Measurements from ENCODE around the gene CFP. TPM values are rescaled to one million over a fixed set of nuclear protein-coding genes. Genes with fewer than 3 reads are reported as not detected.

The CFP gene
- polyA plus RNA-seq, 1 donor from 2014 or later = 4.8 TPM

GRCh38 chrX:47613082-47613481, 16.6 kb downstream of the CFP start:
- H3K36me3 ChIP-seq (ENCODE audit: insufficient read depth, low read length) = no peaks in the 10 kb centered on the region
- H4K20me1 ChIP-seq (ENCODE audit: insufficient read depth) = no peaks in the 10 kb centered on the region
- no peaks in the 10 kb centered on the region for H3F3A ChIP-seq (ENCODE audit: insufficient read depth, low read length, poor library complexity, severe bottlenecking)
- no peaks in the 10 kb centered on the region for H3K9me2 ChIP-seq (ENCODE audit: insufficient read depth, low read length)
- no peak overlapping the region for H3K27ac ChIP-seq (ENCODE audit: low read length)
- no peaks in the 10 kb centered on the region for H3K79me2 ChIP-seq (replicated peaks; ENCODE audit: insufficient read depth, low read length)
- H3K9me3 ChIP-seq (ENCODE audit: low read length) = no peaks in the 10 kb centered on the region
- no peaks in the 10 kb centered on the region for H3K27me3 ChIP-seq (ENCODE audit: insufficient read depth, low read depth, low read length)
- H2AFZ ChIP-seq (ENCODE audit: low read depth, low read length) = no peak overlapping the region
- no peak overlapping the region for H3K4me3 ChIP-seq (ENCODE audit: low read length)
- H3K9ac ChIP-seq (ENCODE audit: low read length) = no peak overlapping the region
- TF ChIP-seq EZH2 (IDR thresholded peaks at IDR 0.05; ENCODE audit: borderline replicate concordance, insufficient read depth, low read length, poor library complexity, severe bottlenecking) (no peak), CTCF (IDR thresholded peaks at IDR 0.05; ENCODE audit: poor library complexity, severe bottlenecking) (no peak), REST (IDR thresholded peaks at IDR 0.05; ENCODE audit: borderline replicate concordance) (no peak)
- H3K4me2 ChIP-seq (ENCODE audit: low read length) = no peak overlapping the region

- no peak overlapping the region for H3K4me3 ChIP-seq (ENCODE audit: low read length)
- no peaks in the 10 kb centered on the region for H4K20me1 ChIP-seq (ENCODE audit: insufficient read depth)
- no peak overlapping the region for H3K4me2 ChIP-seq (ENCODE audit: low read length)
- no peaks in the 10 kb centered on the region for H3K27me3 ChIP-seq (ENCODE audit: insufficient read depth, low read depth, low read length)
- no peak overlapping the region for H2AFZ ChIP-seq (ENCODE audit: low read depth, low read length)
- no peaks in the 10 kb centered on the region for H3K9me3 ChIP-seq (ENCODE audit: low read length)
- no peaks in the 10 kb centered on the region for H3F3A ChIP-seq (ENCODE audit: insufficient read depth, low read length, poor library complexity, severe bottlenecking)
- no peaks in the 10 kb centered on the region for H3K79me2 ChIP-seq (replicated peaks; ENCODE audit: insufficient read depth, low read length)
- no peaks in the 10 kb centered on the region for H3K9me2 ChIP-seq (ENCODE audit: insufficient read depth, low read length)
- H3K9ac ChIP-seq (ENCODE audit: low read length) = no peak overlapping the region
- no peak overlapping the region for H3K27ac ChIP-seq (ENCODE audit: low read length)
- TF ChIP-seq REST (IDR thresholded peaks at IDR 0.05; ENCODE audit: borderline replicate concordance) = no peak
- no peak for TF ChIP-seq EP300 (conservative IDR thresholded peaks at IDR 0.05; ENCODE audit: poor library complexity, severe bottlenecking)
- no peak for TF ChIP-seq TAF1 (IDR thresholded peaks at IDR 0.05; ENCODE audit: low read depth)
- no peak for TF ChIP-seq MXI1 (conservative IDR thresholded peaks at IDR 0.05; ENCODE audit: poor library complexity, severe bottlenecking)
- TF ChIP-seq SMC3 (conservative IDR thresholded peaks at IDR 0.05; ENCODE audit: poor library complexity) = no peak
- TF ChIP-seq RAD21 (conservative IDR thresholded peaks at IDR 0.05) = no peak
- no peak for TF ChIP-seq POLR2AphosphoS5 (IDR thresholded peaks at IDR 0.05)
- TF ChIP-seq CTCF (IDR thresholded peaks at IDR 0.05; ENCODE audit: poor library complexity, severe bottlenecking) = no peak
- TF ChIP-seq EZH2 (IDR thresholded peaks at IDR 0.05; ENCODE audit: borderline replicate concordance, insufficient read depth, low read length, poor library complexity, severe bottlenecking) = no peak
- no peaks in the 10 kb centered on the region for H3K36me3 ChIP-seq (ENCODE audit: insufficient read depth, low read length)
Observed at GRCh38 chrX:47612418-47612817, 17.3 kb downstream of the CFP start.
